SU-DHL-6 (cell line): ENCODE data around the gene CLCA4.

Experiments used
- CTCF ChIP-seq: fragments of 200-600 bp; sonication (generic); IDR thresholded peaks from one replicate; pipeline ENCODE4 v1.5.1; 2017; ENCODE audit warnings: antibody characterized with exemption, mild to moderate bottlenecking, low read length, moderate library complexity; ENCODE audit not compliant: insufficient read depth, poor library complexity, severe bottlenecking
- EZH2phosphoT487 ChIP-seq: fragments of 200-600 bp; sonication (generic), shearing (Covaris generic); conservative IDR thresholded peaks from 2 replicates; pipeline ENCODE4 v1.6.1; 2018; ENCODE audit warnings: mild to moderate bottlenecking, antibody characterized with exemption, low read length, moderate library complexity, mixed read lengths

- no peak for TF ChIP-seq EZH2phosphoT487
- no peak for TF ChIP-seq CTCF
Measured at GRCh38 chr1:86503406-86504136, 43.3 kb upstream of the CLCA4 start.
